COR-L47 (cell line): ENCODE measurements around the gene ACTBL2.
"Not testable (repeated sequence)": the region's sequence is repeated elsewhere in the genome, so short reads cannot be mapped to it uniquely, and the experiment has no call there.

Experiments
- DNase-seq: peaks from one replicate; lab custom pipeline; 2025; lab: John Stamatoyannopoulos, UW

Gene ACTBL2

DNA sequence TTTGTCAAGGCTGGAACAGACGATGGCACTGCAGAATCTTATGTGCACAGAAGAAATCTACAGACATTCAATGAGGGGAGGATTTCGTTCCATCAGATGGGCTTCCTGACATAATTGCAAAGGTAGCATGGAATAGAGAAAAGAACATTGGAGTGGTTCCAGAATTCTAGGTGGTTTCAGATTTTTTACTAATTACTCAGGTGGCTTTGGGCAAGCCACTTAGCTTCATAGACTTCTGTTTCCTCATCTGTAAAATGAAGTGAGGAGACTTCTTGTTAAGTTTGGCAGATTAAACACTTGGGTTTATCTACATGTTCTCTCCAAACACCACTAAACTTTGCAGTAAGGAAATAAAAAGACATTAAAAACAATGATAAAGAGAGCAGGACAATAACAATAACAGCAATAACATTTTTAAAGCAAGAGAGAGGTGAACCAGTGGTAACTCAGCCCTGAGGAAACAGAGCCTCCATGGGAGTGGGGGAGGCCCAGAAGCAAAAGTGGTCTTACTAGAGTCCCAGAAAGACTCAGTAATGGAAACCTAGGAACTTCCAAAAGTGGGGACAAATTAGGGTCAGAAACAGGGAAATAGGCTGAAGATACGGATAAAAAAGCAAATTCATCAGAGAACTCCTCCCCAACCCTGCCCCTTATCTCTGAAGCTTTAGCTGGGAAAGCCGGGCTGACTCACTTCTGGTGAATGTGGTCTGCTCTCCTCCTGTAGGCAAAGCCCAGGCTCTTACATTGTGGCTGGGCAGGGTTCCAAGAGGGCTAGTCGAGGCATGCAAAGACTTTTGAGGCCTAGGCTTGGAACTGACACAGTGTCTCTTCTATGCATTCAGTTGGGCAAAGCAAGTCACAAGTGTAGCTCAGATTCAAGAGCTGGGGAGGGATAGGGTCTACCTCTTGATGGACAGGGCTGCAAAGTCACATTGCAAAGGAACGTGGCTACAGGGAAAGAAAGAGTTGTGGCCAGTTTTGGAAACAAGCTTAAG, 11.8 kb upstream of the ACTBL2 start:
- DNase-seq, result peak; percentile 53

DNA sequence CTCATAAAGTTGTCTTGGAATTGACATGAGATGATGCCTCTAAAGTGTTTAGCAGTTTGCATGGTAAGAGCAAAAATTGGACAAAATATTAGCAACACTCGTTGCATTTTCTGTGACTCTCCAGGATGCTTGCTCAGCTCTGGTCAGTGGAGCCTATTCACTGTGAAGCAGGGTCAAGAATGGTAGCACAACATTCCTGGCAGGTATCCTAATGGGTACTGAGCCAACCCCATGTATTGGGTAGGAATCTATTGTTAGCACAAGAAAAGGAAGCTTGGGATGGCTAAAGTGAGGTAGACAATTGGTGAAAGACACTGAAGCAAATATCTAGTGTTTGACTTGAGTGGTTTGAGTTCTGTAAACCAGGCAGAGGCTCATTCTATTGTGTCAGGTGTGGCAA, 10.4 kb upstream of the ACTBL2 start:
- peak; percentile 22 for DNase-seq

DNA sequence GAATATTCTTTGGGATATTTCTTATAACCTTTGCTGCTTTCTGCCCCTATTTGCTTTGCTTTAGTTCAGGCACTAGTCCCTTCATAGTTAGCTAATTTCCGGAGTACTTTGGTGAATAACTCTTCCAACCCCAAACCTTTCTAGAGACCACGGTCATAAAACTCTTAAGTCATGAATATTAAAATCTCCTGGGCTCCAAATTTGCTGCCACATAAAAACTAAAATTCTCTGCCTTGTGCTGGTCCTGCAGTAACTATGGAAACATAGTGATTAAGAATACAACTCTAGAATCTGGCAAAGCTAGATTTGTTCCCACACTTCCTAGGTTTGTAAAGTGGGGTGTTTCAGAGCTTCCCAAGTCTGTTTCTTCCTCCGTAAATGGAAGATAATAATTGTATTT, 10.0 kb upstream of the ACTBL2 start:
- DNase-seq, result no peak

DNA sequence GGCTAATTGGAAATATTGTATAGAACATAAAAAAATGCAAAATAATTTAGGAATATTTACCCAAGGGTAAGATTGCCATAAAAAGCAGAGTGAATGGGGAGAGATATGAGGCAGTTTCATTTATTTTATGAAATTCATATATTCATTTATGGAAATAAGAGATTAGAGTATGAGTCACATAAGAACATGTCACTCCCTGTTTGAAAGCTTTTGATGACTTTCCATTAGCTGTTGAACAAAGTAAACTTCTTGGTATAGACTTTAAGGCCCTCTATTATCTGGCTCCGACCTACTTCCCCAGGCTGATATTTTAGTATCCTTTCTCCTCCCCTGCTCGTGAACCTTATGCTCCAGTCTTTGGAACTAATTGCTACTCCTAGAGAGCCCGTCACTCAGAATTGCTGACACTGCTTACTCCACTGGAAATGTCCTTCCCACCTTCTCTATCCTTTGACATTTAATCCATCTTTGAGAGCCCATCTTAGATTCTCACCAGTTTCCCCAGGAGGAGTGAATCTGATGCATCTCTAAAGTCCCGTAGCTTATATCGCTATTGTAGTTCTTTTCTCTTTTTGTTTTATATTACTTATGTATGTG, 8.9 kb upstream of the ACTBL2 start:
- no peak for DNase-seq

DNA sequence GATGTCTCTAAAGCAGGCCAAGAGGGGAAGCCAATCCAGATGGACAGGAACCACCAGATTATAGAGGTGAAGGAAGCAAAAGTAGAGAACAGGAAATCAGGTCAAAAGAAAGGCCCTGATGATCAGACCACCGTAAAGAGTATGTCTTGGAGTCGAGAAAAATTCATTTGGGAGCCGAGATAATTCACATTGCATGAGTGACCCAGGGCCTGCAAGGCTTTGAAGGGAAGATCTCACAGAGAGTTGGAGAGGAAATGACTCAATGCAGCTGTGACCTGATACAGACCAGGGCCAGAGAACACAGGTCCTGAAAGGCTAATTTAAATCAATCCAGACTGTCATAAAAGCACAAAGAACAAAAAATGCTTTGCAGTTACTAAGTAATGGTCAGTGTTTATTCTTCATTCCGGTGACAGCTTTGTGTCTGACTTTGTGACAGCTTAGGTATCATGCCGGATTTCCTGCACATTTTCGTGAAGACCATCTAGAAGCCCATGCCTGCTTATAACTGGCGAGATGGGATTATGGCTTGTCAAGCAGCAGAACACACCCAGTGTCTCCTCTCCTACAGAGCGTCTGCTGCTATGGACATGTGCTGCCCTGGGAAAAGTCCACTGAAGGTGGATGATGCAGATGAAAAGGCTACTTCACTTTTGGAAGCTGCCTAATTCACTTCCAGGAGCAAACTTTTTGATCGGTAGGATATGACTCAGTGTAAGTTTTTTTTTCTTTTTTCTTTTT, 5.8 kb upstream of the ACTBL2 start:
- DNase-seq, result no peak

DNA sequence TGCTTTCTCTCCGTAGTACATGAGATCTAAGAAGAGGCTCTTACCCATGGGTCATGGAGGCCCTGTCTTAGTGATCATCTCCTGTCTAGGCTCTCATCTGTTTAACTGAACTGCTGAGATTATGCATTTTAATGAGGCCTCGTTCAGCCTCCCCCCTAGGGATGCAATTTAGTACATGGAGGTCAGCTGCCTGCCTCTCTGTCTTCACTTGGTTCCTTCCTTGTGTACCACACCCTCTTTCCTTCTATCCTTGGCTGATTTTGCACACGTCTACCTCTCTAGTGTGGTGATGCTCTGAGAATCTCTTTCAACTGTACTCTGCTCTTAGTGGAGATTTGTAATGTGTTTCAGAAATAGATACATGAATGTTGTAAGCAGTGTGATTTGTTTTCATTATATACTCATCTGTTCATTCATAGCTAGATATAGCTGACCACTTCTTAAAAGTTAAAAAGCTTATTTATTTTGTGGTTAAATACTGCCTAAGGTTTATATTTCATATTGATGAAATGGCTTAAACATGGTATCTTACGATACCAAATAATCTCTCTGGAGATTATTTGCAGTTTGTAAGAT, 3.5 kb upstream of the ACTBL2 start:
- DNase-seq, result no peak

DNA sequence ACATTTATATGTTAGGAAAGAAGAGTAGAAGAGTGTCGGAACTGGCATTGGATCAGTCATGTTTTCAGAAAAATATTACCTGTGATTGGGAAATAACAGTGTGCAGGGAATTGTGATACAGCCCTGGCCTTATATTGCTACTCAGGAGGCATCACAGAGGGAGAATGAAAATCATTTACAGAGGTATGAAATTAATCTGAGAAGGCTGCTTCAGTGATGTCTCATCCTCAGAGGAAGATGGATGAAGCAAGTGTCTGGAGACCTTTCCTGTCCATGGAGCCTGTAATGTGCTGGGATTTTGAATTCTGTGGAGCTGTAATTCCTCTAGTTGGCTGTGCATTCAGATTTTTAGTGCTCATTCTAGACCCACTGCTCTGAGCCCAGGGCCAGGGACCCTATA, 3.8 kb downstream of the ACTBL2 start:
- DNase-seq, result no peak

DNA sequence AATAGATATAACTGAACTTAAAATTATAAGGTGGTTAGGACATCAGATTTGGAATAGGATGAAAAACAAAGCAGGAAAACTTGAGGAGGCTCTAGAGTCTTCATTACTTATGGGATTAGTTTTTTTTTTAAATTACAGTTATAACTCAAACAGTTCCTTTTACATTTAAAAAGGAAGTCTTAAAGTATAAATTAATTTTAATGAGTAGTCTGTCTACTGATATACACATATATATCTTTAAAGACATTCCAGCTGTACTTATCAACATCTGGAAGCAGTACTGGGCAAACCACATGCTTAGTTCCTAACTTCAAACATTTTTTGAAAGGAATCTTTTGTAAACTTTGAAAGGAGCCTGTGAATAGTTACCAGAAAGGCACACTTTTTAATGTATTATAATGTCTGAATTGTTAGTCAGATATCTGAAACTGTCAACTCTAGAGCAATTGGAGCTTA, 6.0 kb downstream of the ACTBL2 start:
- no peak for DNase-seq

DNA sequence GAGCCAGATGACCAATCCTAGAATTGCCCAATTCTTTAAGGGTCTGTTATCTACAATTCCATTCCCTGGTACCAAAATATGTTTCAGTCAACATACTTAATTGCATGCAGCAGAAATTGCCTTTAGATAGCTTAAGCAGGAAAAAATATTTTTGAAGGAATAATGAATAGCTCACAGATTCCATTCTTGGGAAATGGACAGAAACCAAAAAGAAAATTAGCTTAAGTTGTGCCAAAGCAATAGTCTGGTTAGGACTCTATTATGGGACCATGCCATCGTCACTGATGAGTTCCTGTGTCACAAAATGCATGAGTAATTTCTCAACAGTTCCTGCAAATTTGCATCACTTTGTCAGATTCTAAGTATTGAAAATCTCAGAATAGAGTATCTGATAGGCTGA, 12.3 kb downstream of the ACTBL2 start:
- DNase-seq, result no peak

DNA sequence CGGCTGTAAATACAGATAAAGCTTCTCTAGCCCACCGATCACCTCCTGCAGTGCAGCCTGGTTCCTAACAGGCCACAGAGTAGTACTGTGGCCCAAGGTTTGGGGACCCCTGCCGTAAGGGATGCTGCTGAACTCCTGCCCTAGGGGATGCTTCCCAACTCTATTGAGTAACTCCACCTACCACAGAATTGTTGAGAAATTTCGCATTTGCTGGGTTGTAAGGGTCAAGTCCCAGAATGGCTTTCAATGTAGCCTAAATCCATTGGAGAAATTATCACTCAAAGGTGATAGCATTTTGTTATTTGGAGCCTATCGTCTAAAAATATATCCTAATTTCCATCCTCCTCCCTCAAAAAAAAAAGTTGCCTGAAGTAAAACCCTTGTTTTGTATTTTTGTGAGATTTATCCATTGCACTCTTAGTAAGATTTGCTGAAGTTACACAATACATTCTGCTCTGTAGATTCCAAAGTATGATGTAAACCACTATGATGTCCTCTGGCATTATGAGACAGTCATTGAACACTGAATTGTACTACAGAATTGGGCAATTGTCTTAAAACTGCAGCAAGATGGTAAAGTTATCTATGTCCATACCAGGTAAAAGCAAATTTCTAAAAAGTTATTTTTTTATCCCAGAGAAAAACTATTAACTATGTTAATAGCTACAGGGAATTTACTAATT, 14.0 kb downstream of the ACTBL2 start:
- no peak for DNase-seq

DNA sequence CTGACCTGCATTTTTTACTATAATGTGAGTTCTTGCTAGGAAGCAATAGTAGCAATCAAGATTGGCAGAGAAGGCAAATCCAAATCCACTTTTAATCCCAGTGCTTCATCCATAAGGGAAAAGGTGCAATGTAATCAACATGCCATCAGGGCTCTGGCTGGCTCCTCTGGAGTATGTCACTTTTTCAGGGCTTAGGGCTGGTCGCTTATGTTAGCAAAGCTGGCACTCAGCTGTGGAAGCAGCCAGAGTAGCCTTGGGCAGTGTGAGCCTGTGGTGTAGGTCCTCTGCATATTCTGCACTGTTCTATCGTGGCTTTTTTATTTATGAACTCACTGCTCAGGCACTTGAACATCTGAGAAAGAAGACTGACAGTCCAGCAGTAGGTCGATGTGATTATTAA, 16.1 kb downstream of the ACTBL2 start:
- no peak for DNase-seq

DNA sequence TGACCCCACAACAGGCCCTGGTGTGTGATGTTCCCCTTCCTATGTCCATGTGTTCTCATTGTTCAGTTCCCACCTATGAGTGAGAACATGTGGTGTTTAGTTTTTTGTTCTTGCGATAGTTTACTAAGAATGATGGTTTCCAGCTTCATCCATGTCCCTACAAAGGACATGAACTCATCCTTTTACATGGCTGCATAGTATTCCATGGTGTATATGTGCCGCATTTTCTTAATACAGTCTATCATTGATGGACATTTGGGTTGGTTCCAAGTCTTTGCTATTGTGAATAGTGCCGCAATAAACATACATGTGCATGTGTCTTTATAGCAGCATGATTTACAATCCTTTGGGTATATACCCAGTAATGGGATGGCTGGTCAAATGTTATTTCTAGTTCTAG, 22.6 kb downstream of the ACTBL2 start:
- DNase-seq, result not testable (repeated sequence)

DNA sequence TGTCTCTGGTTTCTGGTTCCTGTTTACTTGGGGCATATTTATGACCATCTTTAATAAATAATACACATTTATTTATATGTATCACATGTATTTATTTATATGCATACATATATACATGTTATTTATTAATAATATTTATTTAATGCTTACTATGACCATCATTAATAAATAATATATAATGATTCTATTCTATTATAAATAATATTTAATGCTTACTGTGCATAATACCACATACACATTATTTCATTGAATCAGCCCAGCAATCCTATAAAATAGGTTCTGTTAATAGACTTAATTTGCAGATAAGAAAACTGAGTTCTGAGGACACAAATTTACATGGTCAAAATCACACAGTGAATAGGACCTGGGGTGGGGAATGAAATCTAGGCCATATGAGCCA, 24.2 kb downstream of the ACTBL2 start:
- no peak for DNase-seq

DNA sequence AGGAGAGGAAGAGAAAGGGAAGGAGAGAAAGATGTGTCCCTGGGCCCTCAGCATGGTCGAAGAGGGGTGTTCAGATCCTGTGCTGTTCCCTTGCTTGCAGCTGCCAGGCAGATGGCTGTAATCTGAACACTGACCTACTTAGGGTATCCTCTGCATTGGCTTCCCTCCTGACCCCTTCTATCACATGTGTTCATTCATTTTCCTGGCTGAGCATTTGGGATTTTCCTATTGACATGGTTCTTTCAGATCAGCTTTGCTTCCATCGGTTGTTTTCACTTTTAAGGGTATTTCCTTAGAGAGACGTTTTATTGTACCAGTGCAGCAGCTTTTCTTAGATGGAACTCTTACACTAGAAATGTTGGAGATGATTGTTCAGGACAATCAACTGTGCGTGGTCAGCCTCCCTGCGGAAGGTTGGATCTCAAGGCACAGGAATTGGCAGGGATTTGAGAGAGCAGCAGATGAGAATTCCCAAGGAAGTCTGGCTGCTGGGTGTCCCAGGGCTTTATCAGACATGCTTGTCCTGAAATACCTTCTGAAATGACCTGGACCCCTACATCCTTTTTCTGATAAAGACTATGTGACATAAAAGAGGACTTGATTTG, 26.0 kb downstream of the ACTBL2 start:
- no peak for DNase-seq

DNA sequence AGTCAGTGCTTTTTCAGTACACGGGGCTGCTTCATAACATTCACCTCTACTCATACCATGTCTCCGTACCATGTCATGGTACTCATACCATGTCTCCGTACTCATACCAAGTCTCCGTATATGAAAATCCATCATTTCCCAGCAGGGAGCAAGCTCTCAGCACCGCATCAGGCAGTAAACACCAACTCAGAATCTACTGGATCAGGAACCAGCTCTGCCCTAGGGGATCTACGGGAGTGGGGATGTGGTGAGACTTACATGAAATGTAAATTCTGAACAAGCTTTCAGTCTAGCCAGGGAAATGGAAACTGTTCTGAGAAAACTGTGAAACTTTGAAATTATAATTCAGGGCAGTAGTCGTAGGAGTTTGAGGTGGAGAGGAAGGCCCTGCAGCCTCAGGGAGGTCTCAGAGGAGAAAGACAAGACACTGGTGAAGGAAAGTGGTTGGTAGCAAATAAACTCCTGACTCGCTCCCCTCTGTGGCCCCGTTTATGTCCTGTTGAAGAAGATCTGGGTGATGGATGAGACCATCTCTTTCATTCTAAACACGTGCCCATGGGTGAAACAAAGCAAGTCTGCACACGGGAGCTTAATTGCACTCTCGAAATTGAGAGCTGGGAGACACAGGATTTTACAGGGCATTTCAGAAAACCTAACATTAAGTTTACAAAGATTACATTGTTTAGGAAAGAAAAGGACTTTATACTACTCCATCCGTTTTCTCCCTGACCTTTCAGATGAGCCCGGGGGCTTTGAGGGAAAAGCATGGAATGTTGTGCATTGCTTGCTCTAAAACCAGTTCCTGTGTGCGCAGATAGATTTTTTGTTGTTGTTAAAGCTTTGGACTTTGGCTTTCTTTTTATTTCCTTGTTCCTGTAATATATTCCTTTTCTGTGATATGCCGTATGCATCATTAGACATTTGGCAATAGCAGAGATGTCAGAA, 26.8 kb downstream of the ACTBL2 start:
- DNase-seq, result no peak

DNA sequence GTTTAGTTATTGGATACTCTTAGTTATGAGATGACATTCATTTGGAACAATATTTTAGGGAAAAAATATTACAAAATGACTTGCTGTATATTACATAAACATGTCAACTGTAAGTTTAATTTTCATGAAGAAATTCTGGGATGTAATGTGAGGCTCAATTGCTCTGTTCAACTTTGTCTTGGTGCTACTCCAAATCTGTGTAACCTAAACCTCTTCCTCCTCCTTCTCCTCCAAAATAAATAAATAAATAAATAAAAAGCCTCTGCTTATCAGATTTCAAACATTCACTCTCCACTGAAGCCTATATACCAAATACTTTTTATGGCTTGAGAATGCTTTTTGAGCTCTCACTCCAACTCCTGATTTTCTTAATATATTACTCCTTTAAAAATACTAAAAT, 27.7 kb downstream of the ACTBL2 start:
- DNase-seq, result no peak

DNA sequence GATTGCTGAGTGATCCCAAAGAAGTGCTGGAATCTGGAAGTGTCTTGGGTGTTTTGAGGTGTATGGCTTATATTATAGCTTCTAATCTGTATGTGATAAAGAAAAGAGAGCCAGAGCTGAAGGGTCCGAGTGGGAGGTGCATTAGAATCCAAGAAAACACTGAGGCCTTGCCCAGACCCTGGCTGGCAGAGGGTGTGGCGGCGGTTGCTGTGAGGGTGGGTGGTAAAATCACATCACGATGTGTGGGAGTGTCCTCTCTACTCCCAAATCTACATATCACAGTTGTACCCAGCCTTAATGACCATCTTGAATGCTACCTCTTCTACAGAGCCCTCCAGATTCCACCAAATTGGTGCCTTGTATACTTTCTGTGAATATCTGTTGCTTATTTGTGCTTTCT, 28.9 kb downstream of the ACTBL2 start:
- DNase-seq, result no peak

DNA sequence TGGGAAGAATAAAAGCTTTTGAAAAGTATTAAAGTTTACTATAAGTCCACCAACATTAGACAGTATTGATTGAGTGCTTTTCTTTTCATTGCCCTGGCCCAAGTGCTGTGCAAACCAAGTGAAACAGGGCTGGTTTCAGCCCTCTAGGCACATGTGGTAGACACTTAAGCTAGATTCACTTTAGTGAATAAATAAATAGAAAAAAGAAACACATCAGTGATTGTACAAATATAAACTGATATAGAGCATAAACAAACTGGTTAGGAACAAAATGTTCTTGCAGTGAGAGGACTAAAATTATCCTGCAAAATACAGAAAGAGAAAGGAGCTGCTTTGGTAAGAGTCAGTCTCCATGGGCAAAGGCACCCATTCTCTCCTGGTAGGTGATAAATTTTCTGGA, 29.7 kb downstream of the ACTBL2 start:
- DNase-seq, result no peak

DNA sequence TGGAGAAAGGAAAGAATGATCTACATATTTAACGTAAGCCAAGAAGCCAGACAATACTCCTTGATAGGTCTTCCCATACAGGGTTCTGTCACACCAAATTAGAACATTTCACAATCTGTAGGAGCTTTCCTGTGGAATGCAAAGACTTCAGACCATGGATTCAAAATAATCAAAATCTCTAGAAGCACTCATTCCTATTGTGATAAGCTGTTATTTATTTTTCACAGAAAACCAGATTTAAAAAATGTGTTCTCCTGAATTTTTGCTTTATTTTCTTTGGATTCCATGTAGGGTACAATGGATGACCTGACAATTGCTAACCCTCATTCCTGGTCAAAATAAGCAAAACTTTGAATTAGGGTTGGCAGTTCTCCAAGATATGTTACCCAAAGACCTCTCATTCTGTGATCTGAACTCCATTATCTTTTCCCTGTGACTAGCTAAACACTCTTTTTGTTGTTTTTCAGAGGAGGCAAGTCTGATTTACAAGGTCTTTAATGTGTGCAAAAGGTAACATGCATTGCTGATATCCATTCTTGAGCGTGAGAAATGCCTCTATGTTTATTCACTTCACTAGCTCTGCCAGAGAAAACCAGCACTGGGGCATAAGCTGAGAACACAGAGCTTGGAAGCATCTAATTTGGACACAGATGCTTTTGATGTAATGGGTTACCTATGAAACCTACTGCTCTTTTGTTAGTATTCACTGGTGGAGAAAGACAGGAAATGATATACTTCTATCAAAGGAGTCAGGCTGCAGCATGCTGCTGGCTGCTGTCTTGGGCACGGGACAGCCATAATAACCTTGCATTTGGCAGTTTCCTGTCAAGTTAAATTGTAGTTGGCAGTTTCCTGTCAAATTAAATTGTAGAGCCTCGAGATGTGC, 31.4 kb downstream of the ACTBL2 start:
- peak; percentile 74 for DNase-seq
